B cell (primary cell): ENCODE measurements around the gene LRRC8E. TPM values are rescaled to one million over a fixed set of nuclear protein-coding genes. Genes with fewer than 3 reads are reported as not detected.
A peak's percentile ranks its signal among the peaks of the same experiment; 100 is the strongest.

Source experiments
- ATAC-seq: fragments of 200-7000 bp; cut with Tn5 transposase; one replicate; pipeline ENCODE4 v1.10.0; 2021; ENCODE audit warnings: low read depth, mild to moderate bottlenecking, moderate number of reproducible peaks, moderate library complexity
- CTCF ChIA-PET: fragments of 350-600 bp; sonication (Branson Sonifier 250); formaldehyde crosslinking; loops from one replicate; lab custom pipeline; 2021; ENCODE audit warnings: antibody characterized with exemption, inconsistent platforms; lab: Charles Lee
- POLR2A ChIA-PET: fragments of 350-600 bp; sonication (Branson Sonifier 250); formaldehyde crosslinking; loops from one replicate; lab custom pipeline; 2021; ENCODE audit warnings: antibody characterized with exemption; lab: Charles Lee
- DNase-seq: peaks from one replicate; pipeline ENCODE4 v3.0.0; 2013
- H2AFZ ChIP-seq: 2 replicates; pipeline ENCODE4 v1.6.1; 2012; ENCODE audit warnings: mild to moderate bottlenecking, low read depth, low read length; ENCODE audit not compliant: insufficient read depth, poor library complexity, severe bottlenecking
- H3K27ac ChIP-seq, 2 donors: 1 replicate in 1 of 2; 2 replicates in 1 of 2; pipeline ENCODE4 v1.5.1; 2012 to 2013; ENCODE audit warnings: low read length in 2 of 2, mild to moderate bottlenecking in 2 of 2, moderate library complexity in 1 of 2
- H3K27me3 ChIP-seq, 4 experiments: fragments of 200-600 bp in 1 of 4; sonication (generic) in 1 of 4; replicated peaks in 1 of 4; 1 replicate in 2 of 4; 2 replicates in 2 of 4; pipeline versions ENCODE4 v1.6.1 to v1.7.0; 2013 to 2016; ENCODE audit warnings: low read length in 3 of 4, mild to moderate bottlenecking in 2 of 4, mixed read lengths in 1 of 4, moderate library complexity in 1 of 4; ENCODE audit not compliant: insufficient read depth in 4 of 4, control insufficient read depth in 3 of 4; ENCODE audit errors: control extremely low read depth in 1 of 4
- H3K36me3 ChIP-seq, 2 experiments: replicated peaks in 1 of 2; 1 replicate in 1 of 2; 2 replicates in 1 of 2; pipeline versions ENCODE4 v1.6.1 to v1.7.1; 2013; ENCODE audit warnings: low read length in 1 of 2; ENCODE audit not compliant: insufficient read depth in 2 of 2, control insufficient read depth in 1 of 2; ENCODE audit errors: control extremely low read depth in 1 of 2, extremely low read depth in 1 of 2
- H3K4me1 ChIP-seq, 2 donors: fragments of 200-600 bp in 1 of 2; sonication (generic) in 1 of 2; 1 replicate in 1 of 2; 2 replicates in 1 of 2; pipeline versions ENCODE4 v1.5.1 to v1.6.1; 2013 to 2017; ENCODE audit warnings: low read length in 2 of 2; ENCODE audit not compliant: control insufficient read depth in 2 of 2, insufficient read depth in 2 of 2
- H3K4me2 ChIP-seq: replicated peaks from 2 replicates; pipeline ENCODE3; 2012; ENCODE audit warnings: mild to moderate bottlenecking, low read depth, low read length; ENCODE audit not compliant: poor library complexity, severe bottlenecking
- H3K4me3 ChIP-seq, 5 experiments: fragments of 200-600 bp in 1 of 5; sonication (generic) in 1 of 5; 1 replicate in 3 of 5; 2 replicates in 2 of 5; pipeline versions ENCODE4 v1.5.1 to v1.7.0; 2011 to 2016; ENCODE audit warnings: low read length in 4 of 5, mild to moderate bottlenecking in 4 of 5, low read depth in 2 of 5, control low read depth in 1 of 5, moderate library complexity in 1 of 5; ENCODE audit not compliant: insufficient read depth in 1 of 5; ENCODE audit errors: control extremely low read depth in 1 of 5, extremely low read depth in 1 of 5
- H3K79me2 ChIP-seq: fragments of 200-600 bp; sonication (generic); one replicate; pipeline ENCODE4 v1.6.0; 2016; ENCODE audit warnings: low read length; ENCODE audit not compliant: control insufficient read depth, insufficient read depth
- H3K9ac ChIP-seq: fragments of 200-600 bp; sonication (generic); 2 replicates; pipeline ENCODE4 v1.6.1; 2017; ENCODE audit warnings: mild to moderate bottlenecking, low read length, moderate library complexity
- H3K9me3 ChIP-seq, 3 donors: one replicate each; pipeline versions ENCODE4 v1.6.1 to v1.7.1; 2013; ENCODE audit warnings: low read length in 2 of 3; ENCODE audit not compliant: control insufficient read depth in 2 of 3, insufficient read depth in 1 of 3; ENCODE audit errors: control extremely low read depth in 1 of 3
- H4K20me1 ChIP-seq: 2 replicates; pipeline ENCODE4 v1.6.0; 2012; ENCODE audit warnings: mild to moderate bottlenecking, low read length; ENCODE audit not compliant: insufficient read depth, control insufficient read depth, poor library complexity, severe bottlenecking
- H3K27ac Mint-ChIP-seq: one replicate; pipeline ENCODE4 v1.8.0; 2021; ENCODE audit warnings: mixed read lengths
- H3K27me3 Mint-ChIP-seq: one replicate; pipeline ENCODE4 v1.8.0; 2021; ENCODE audit warnings: mixed read lengths
- H3K4me1 Mint-ChIP-seq: one replicate; pipeline ENCODE4 v1.8.0; 2021; ENCODE audit warnings: mixed read lengths
- H3K4me3 Mint-ChIP-seq: one replicate; pipeline ENCODE4 v1.8.0; 2021; ENCODE audit warnings: mixed read lengths
- H3K9me3 Mint-ChIP-seq: one replicate; pipeline ENCODE4 v1.8.0; 2022; ENCODE audit warnings: mixed read lengths; ENCODE audit not compliant: insufficient read depth
- CTCF ChIP-seq: fragments of 200-600 bp; IDR thresholded peaks from one replicate; pipeline ENCODE4 v1.8.0; 2022; ENCODE audit warnings: antibody characterized with exemption, mild to moderate bottlenecking
- EZH2 ChIP-seq: IDR thresholded peaks from 2 replicates; pipeline ENCODE4 v1.6.1; 2012; ENCODE audit warnings: borderline replicate concordance, low read depth, mild to moderate bottlenecking, moderate library complexity, low read length; ENCODE audit not compliant: insufficient read depth, poor library complexity, severe bottlenecking
- WGBS: methylation state at CpG from one replicate; pipeline ENCODE4 v1.1.5; 2013; ENCODE audit warnings: missing lambda C conversion rate; ENCODE audit not compliant: insufficient coverage; 5-methylcytosine and 5-hydroxymethylcytosine counted together
- intact Hi-C: fragments of 100-400 bp; cut with micrococcal nuclease; formaldehyde crosslinking; loops from one replicate; pipeline ENCODE4 v1.10.0; 2022
- polyA plus RNA-seq: library from polyadenylated mRNA; depleted of rRNA; stranded (reverse); fragments of >200 nt; gene quantifications from 2 replicates; pipeline ENCODE4 v1.2.3, GENCODE V29; 2012
- total RNA-seq, 2 donors: library from RNA; stranded (reverse); fragments of 120-200 nt in 1 of 2; gene quantifications; 1 replicate in 1 of 2; 2 replicates in 1 of 2; pipeline versions ENCODE4 v1.2.3 to v1.2.4, GENCODE V29; 2013 to 2022

LRRC8E gene
- total and polyA plus RNA-seq, 2 donors (not counting 1 experiment from before 2014, with no cell fraction given): not detected

- no peak overlapping the region for H3K27ac ChIP-seq
- Mint-ChIP-seq H3K27me3 (peaks cover 24% of the 10 kb centered on the region), H3K4me1 (peaks cover 34% of the 10 kb centered on the region), H3K27ac (no peak overlapping the region), H3K9me3 (no peaks in the 10 kb centered on the region), H3K4me3 (peak overlapping the region; percentile 68)
- H3K4me2 ChIP-seq: peak overlapping the region; percentile 87
- ChIA-PET POLR2A (interaction anchor here (1.7 kb wide), 1 partner anchor 13 kb away, joined by 6 read pairs; the partner anchor contains the start of gene MAP2K7), CTCF (interaction anchor here (3.7 kb wide), 1 partner anchor 28 kb away, joined by 21 read pairs; the partner anchor contains the start of gene TIMM44)
- H3K27me3 ChIP-seq: peaks cover 0 to 47% (median 25%) of the 10 kb centered on the region in 4 experiments
- TF ChIP-seq CTCF (no peak), EZH2 (peak; percentile 2)
- H3K79me2 ChIP-seq: peaks cover 3% of the 10 kb centered on the region
- WGBS: 1% methylated on average over 104 of the region's 104 CpGs
- DNase-seq (peak; percentile 71), ATAC-seq (no peak)
- H3K4me3 ChIP-seq: peak overlapping the region in 4 of 5 experiments; percentile 18 to 48 (median 30)
- intact Hi-C loops: no loop called here
- H3K9ac ChIP-seq: peak overlapping the region; percentile 52
- H3K4me1 ChIP-seq: peaks cover 50 to 51% of the 10 kb centered on the region in 2 donors
- peak overlapping the region; percentile 61 for H2AFZ ChIP-seq
- H4K20me1 ChIP-seq: peaks cover 51% of the 10 kb centered on the region
- peaks cover 0 to 28% (median 0%) of the 10 kb centered on the region in 3 donors for H3K9me3 ChIP-seq
- peaks cover 3 to 9% of the 10 kb centered on the region in 2 experiments for H3K36me3 ChIP-seq
These were observed 28.0 kb downstream of the LRRC8E start for GRCh38 chr19:7916103-7916954.
